ENCODE results near the gene ZNF536. TPM values are rescaled to one million over a fixed set of nuclear protein-coding genes. Genes with fewer than 3 reads are reported as not detected.

ZNF536 gene
- total RNA-seq, 1 experiment from 2014 or later = not detected

DNA sequence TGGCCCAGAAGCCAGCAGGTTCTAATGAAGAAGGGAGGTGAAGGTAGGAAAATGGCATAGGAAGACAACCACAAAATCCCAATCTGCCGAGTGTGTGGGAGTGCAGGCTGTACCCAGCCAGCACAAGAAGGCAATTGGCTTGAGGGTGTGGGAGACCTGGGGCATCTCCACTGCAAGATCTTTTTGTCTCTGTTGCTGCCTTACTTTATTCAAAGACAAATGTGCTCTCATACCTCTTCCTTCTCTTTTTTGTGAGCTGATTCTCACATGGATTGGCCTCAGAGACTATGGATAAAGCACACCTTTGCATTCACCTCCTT is 183.6 kb downstream of the ZNF536 start:
- Mint-ChIP-seq H3K4me1 (peaks cover 55 to 62% of the 10 kb centered on the region in 2 experiments), H3K36me3 (ENCODE audit: insufficient read depth in 1 of 3, low read depth in 3 of 3) (no peaks in the 10 kb centered on the region), H3K27me3 (ENCODE audit: low read depth) (no peaks in the 10 kb centered on the region; the same call in none of the 2 replicates), H3K27ac (no peak overlapping the region), H3K9me3 (no peaks in the 10 kb centered on the region), H3K4me3 (no peak overlapping the region)
- Histone ChIP-seq H2BK5ac (ENCODE audit: insufficient read length, low read length) (no peak overlapping the region), H3K9me3 (ENCODE audit: control insufficient read depth, low read depth, low read length) (no peaks in the 10 kb centered on the region), H3K4me2 (ENCODE audit: insufficient read depth, insufficient read length, low read length) (no peak overlapping the region), H3K79me1 (ENCODE audit: insufficient read depth, low read depth, low read length, poor library complexity, severe bottlenecking) (no peaks in the 10 kb centered on the region), H2BK15ac (ENCODE audit: low read depth, low read length) (no peak overlapping the region), H3T11ph (ENCODE audit: low read length) (no peak overlapping the region), H3K14ac (ENCODE audit: insufficient read depth, low read length) (no peak overlapping the region), H3K27ac (ENCODE audit: insufficient read length, low read depth, low read length) (no peak overlapping the region), H2BK12ac (ENCODE audit: insufficient read length, low read depth, low read length) (no peak overlapping the region), H4K91ac (ENCODE audit: insufficient read length, low read depth, low read length) (no peak overlapping the region), H3K56ac (ENCODE audit: insufficient read length, low read depth, low read length) (no peak overlapping the region), H3K4me1 (ENCODE audit: insufficient read depth, low read length) (peaks cover 26% of the 10 kb centered on the region), H2BK20ac (ENCODE audit: low read depth, low read length, poor library complexity, severe bottlenecking) (no peak overlapping the region), H3K9ac (ENCODE audit: extremely low read depth, insufficient read length, low read length) (no peak overlapping the region), H2BK120ac (ENCODE audit: low read depth, low read length, poor library complexity, severe bottlenecking) (no peak overlapping the region), H3K23me2 (ENCODE audit: insufficient read length, low read depth, low read length, poor library complexity, severe bottlenecking) (no peaks in the 10 kb centered on the region), H4K5ac (ENCODE audit: insufficient read length, low read depth, low read length) (no peak overlapping the region), H3K4ac (ENCODE audit: low read depth, low read length) (no peak overlapping the region), H4K8ac (replicated peaks; ENCODE audit: insufficient read length, low read depth, low read length) (no peak overlapping the region), H2AFZ (ENCODE audit: low read length) (no peak overlapping the region), H3K79me2 (ENCODE audit: insufficient read depth, low read length) (no peaks in the 10 kb centered on the region), H3K27me3 (ENCODE audit: insufficient read depth, low read length) (no peaks in the 10 kb centered on the region), H3K23ac (ENCODE audit: insufficient read length, low read depth, low read length) (no peak overlapping the region), H4K20me1 (ENCODE audit: control insufficient read depth, insufficient read depth, insufficient read length) (no peaks in the 10 kb centered on the region), H2AK5ac (ENCODE audit: insufficient read length, low read length) (no peak overlapping the region), H3K18ac (ENCODE audit: insufficient read length, low read depth, low read length) (no peak overlapping the region)
- WGBS (ENCODE audit: extremely low coverage, insufficient read length, low lambda C conversion rate) = no CpG with 5 or more reads among the region's 1 CpG
- no peak for DNase-seq
- TF ChIP-seq, protein P1, sequence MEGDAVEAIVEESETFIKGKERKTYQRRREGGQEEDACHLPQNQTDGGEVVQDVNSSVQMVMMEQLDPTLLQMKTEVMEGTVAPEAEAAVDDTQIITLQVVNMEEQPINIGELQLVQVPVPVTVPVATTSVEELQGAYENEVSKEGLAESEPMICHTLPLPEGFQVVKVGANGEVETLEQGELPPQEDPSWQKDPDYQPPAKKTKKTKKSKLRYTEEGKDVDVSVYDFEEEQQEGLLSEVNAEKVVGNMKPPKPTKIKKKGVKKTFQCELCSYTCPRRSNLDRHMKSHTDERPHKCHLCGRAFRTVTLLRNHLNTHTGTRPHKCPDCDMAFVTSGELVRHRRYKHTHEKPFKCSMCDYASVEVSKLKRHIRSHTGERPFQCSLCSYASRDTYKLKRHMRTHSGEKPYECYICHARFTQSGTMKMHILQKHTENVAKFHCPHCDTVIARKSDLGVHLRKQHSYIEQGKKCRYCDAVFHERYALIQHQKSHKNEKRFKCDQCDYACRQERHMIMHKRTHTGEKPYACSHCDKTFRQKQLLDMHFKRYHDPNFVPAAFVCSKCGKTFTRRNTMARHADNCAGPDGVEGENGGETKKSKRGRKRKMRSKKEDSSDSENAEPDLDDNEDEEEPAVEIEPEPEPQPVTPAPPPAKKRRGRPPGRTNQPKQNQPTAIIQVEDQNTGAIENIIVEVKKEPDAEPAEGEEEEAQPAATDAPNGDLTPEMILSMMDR (conservative IDR thresholded peaks at IDR 0.05) = no peak

Measured in H9 (cell line).